ENCODE measurements around the gene FADS3.
A peak's percentile ranks its signal among the peaks of the same experiment; 100 is the strongest.

Gene FADS3

GRCh38 chr11:61902313-61902712 lies 11.0 kb upstream of the FADS3 start:
- TF ChIP-seq CTCF (conservative IDR thresholded peaks at IDR 0.05): no peak
- no peak overlapping the region for H3K27ac ChIP-seq

- H3K27ac ChIP-seq: no peak overlapping the region
- no peak for TF ChIP-seq CTCF (conservative IDR thresholded peaks at IDR 0.05)
These were observed 10.1 kb upstream of the FADS3 start for GRCh38 chr11:61901397-61901796.

GRCh38 chr11:61900251-61900650 lies 8.9 kb upstream of the FADS3 start:
- TF ChIP-seq CTCF (conservative IDR thresholded peaks at IDR 0.05): no peak
- H3K27ac ChIP-seq: no peak overlapping the region

- peak; percentile 98 for TF ChIP-seq CTCF (conservative IDR thresholded peaks at IDR 0.05)
- no peak overlapping the region for H3K27ac ChIP-seq
These were observed 7.9 kb upstream of the FADS3 start for GRCh38 chr11:61899146-61899841.

- no peak overlapping the region for H3K27ac ChIP-seq
- no peak for TF ChIP-seq CTCF (conservative IDR thresholded peaks at IDR 0.05)
These were observed 6.9 kb upstream of the FADS3 start for GRCh38 chr11:61898247-61898582.

- TF ChIP-seq CTCF (conservative IDR thresholded peaks at IDR 0.05): peak; percentile 85
- H3K27ac ChIP-seq: no peak overlapping the region
These were observed 6.3 kb upstream of the FADS3 start for GRCh38 chr11:61897387-61898246.

GRCh38 chr11:61896665-61897386 lies 5.5 kb upstream of the FADS3 start:
- no peak overlapping the region for H3K27ac ChIP-seq
- no peak for TF ChIP-seq CTCF (conservative IDR thresholded peaks at IDR 0.05)
